ENCODE results near the gene CASP3. TPM values are rescaled to one million over a fixed set of nuclear protein-coding genes. Genes with fewer than 3 reads are reported as not detected.

The CASP3 gene
- total RNA-seq, 2 donors from 2014 or later, result 11.4 to 17.5 TPM

- Histone ChIP-seq H3K9me3 (no peaks in the 10 kb centered on the region), H3K27ac (no peak overlapping the region), H3K27me3 (replicated peaks; ENCODE audit: insufficient read depth) (no peaks in the 10 kb centered on the region), H3K4me3 (no peak overlapping the region), H3K36me3 (peaks cover 28% of the 10 kb centered on the region), H3K4me1 (ENCODE audit: control insufficient read depth in 1 of 2, low read depth in 2 of 2) (no peaks in the 10 kb centered on the region)
- DNase-seq (ENCODE audit: low spot score), result no peak
- ATAC-seq (ENCODE audit: insufficient number of reproducible peaks, low FRiP score, low read depth), result no peak
- TF ChIP-seq, protein P1, sequence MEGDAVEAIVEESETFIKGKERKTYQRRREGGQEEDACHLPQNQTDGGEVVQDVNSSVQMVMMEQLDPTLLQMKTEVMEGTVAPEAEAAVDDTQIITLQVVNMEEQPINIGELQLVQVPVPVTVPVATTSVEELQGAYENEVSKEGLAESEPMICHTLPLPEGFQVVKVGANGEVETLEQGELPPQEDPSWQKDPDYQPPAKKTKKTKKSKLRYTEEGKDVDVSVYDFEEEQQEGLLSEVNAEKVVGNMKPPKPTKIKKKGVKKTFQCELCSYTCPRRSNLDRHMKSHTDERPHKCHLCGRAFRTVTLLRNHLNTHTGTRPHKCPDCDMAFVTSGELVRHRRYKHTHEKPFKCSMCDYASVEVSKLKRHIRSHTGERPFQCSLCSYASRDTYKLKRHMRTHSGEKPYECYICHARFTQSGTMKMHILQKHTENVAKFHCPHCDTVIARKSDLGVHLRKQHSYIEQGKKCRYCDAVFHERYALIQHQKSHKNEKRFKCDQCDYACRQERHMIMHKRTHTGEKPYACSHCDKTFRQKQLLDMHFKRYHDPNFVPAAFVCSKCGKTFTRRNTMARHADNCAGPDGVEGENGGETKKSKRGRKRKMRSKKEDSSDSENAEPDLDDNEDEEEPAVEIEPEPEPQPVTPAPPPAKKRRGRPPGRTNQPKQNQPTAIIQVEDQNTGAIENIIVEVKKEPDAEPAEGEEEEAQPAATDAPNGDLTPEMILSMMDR (IDR thresholded peaks at IDR 0.05), result no peak
Measured at GRCh38 chr4:184671101-184671500, 21.9 kb upstream of the CASP3 start.

DNA sequence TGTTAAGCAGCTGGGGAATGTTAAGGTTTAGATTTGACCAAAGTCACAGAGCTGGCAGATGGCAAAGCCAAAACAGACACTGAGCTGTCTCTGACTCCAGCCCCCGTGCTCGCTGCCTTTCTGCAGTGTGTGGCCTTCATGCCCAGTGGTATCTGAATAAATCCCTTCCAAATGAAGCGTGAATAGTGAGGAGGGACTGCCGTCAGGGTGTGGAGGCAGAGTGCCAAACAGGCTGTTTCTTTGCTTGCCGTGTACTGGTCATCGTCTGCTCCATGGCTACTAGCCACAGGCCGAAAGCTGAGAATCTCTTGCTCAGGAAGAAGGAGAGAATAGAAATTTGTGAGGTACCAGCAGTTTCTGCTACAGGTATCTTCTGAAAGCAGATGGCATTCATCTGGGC is 20.0 kb upstream of the CASP3 start:
- Histone ChIP-seq H3K4me1 (ENCODE audit: control insufficient read depth in 1 of 2, low read depth in 2 of 2) (no peaks in the 10 kb centered on the region), H3K9me3 (no peaks in the 10 kb centered on the region), H3K27ac (no peak overlapping the region), H3K4me3 (no peak overlapping the region), H3K36me3 (peaks cover 22% of the 10 kb centered on the region), H3K27me3 (replicated peaks; ENCODE audit: insufficient read depth) (no peaks in the 10 kb centered on the region)
- ATAC-seq (ENCODE audit: insufficient number of reproducible peaks, low FRiP score, low read depth) (no peak), DNase-seq (ENCODE audit: low spot score) (no peak)
- TF ChIP-seq, protein P1 (IDR thresholded peaks at IDR 0.05), result no peak

DNA sequence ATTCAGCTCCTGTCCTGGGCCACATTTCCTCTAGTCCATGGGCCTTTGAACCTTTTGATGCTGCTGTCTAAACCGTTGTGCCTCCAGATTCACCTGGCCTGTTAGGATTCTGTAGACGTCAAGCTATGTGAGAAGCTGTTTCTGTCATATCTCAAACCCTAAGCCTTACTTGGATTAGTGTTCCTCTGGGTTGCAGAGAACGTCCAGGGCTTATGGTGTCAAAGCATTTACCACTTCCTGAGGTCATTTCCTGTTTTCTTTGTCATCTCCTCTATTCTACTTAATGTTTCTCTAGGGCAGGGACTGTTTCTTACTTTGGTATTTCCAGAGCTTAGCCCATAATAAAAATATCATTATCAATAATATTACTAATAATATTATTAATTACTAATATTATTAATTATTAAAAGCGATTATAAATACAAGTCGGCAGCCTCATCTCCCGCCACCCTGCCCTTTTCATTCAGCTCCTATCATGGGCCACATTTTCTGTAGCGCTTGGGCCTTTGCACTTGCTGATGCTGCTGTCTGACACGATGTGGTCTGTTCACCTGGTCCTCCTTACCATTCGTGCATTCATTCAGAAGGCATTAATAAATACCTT is 19.4 kb upstream of the CASP3 start:
- DNase-seq (ENCODE audit: low spot score) (no peak), ATAC-seq (ENCODE audit: insufficient number of reproducible peaks, low FRiP score, low read depth) (no peak)
- no peak overlapping the region for H3K27ac ChIP-seq
- peaks cover 21% of the 10 kb centered on the region for H3K36me3 ChIP-seq
- no peaks in the 10 kb centered on the region for H3K9me3 ChIP-seq
- H3K4me3 ChIP-seq, result no peak overlapping the region
- H3K27me3 ChIP-seq (replicated peaks; ENCODE audit: insufficient read depth), result no peaks in the 10 kb centered on the region
- TF ChIP-seq, protein P1 (IDR thresholded peaks at IDR 0.05), result no peak
- no peaks in the 10 kb centered on the region for H3K4me1 ChIP-seq (ENCODE audit: control insufficient read depth in 1 of 2, low read depth in 2 of 2)

- no peak for DNase-seq (ENCODE audit: low spot score)
- Histone ChIP-seq H3K4me1 (ENCODE audit: control insufficient read depth in 1 of 2, low read depth in 2 of 2) (no peaks in the 10 kb centered on the region), H3K27me3 (replicated peaks; ENCODE audit: insufficient read depth) (no peaks in the 10 kb centered on the region), H3K27ac (no peak overlapping the region), H3K36me3 (peaks cover 21% of the 10 kb centered on the region), H3K9me3 (no peaks in the 10 kb centered on the region), H3K4me3 (no peak overlapping the region)
- no peak for ATAC-seq (ENCODE audit: insufficient number of reproducible peaks, low FRiP score, low read depth)
- TF ChIP-seq, protein P1 (IDR thresholded peaks at IDR 0.05), result no peak
Measured at GRCh38 chr4:184668096-184668495, 18.8 kb upstream of the CASP3 start.

- ATAC-seq (ENCODE audit: insufficient number of reproducible peaks, low FRiP score, low read depth), result no peak
- TF ChIP-seq, protein P1 (IDR thresholded peaks at IDR 0.05), result no peak
- peaks cover 11% of the 10 kb centered on the region for H3K36me3 ChIP-seq
Measured at GRCh38 chr4:184666670-184667069, 17.4 kb upstream of the CASP3 start.

More at GRCh38 chr4:184666670-184667069, 17.4 kb upstream of the CASP3 start:
- Histone ChIP-seq H3K27me3 (replicated peaks; ENCODE audit: insufficient read depth) (no peaks in the 10 kb centered on the region), H3K4me1 (ENCODE audit: control insufficient read depth in 1 of 2, low read depth in 2 of 2) (peaks cover 5 to 8% of the 10 kb centered on the region in 2 donors), H3K9me3 (no peaks in the 10 kb centered on the region), H3K4me3 (no peak overlapping the region), H3K27ac (no peak overlapping the region)
- no peak for DNase-seq (ENCODE audit: low spot score)

All from thoracic aorta (tissue), 2 donors.